WTC11 (cell line): Measurements from ENCODE around the gene TMEM54. TPM values are rescaled to one million over a fixed set of nuclear protein-coding genes. Genes with fewer than 3 reads are reported as not detected.

ENCODE experiments used
- ATAC-seq: fragments of 200-7000 bp; cut with Tn5 transposase; 2 replicates; pipeline ENCODE4 v1.10.0; 2021; ENCODE audit warnings: mild to moderate bottlenecking, moderate library complexity
- CTCF ChIA-PET: fragments of 300-600 bp; sonication (Branson Sonifier 250); formaldehyde crosslinking; loops from one replicate; lab custom pipeline; 2021; ENCODE audit warnings: antibody characterized with exemption; lab: Charles Lee
- POLR2A ChIA-PET: fragments of 350-600 bp; sonication (Branson Sonifier 250); formaldehyde crosslinking; loops from one replicate; lab custom pipeline; 2021; ENCODE audit warnings: antibody characterized with exemption; lab: Charles Lee
- DNase-seq: peaks from one replicate; pipeline ENCODE4 v3.0.0; 2021; ENCODE audit warnings: low spot score
- H3K27ac Mint-ChIP-seq: 2 replicates; pipeline ENCODE4 v1.8.0; 2021; ENCODE audit warnings: mixed read lengths
- H3K27me3 Mint-ChIP-seq: 2 replicates; pipeline ENCODE4 v1.8.0; 2021; ENCODE audit warnings: low read depth, mild to moderate bottlenecking, moderate library complexity, mixed read lengths
- H3K36me3 Mint-ChIP-seq: 2 replicates; pipeline ENCODE4 v1.8.0; 2021; ENCODE audit warnings: mixed read lengths
- H3K4me1 Mint-ChIP-seq: 2 replicates; pipeline ENCODE4 v1.8.0; 2022; ENCODE audit warnings: mixed read lengths
- H3K4me3 Mint-ChIP-seq: 2 replicates; pipeline ENCODE4 v1.8.0; 2021; ENCODE audit warnings: mild to moderate bottlenecking, moderate library complexity, mixed read lengths
- H3K9me3 Mint-ChIP-seq: 2 replicates; pipeline ENCODE4 v1.8.0; 2021; ENCODE audit warnings: mixed read lengths
- CREM ChIP-seq: sonication (generic); formaldehyde crosslinking; IDR thresholded peaks from 2 replicates; pipeline ENCODE4 v1.8.1; 2022; ENCODE audit warnings: mild to moderate bottlenecking, missing genetic modification reagents, moderate library complexity
- E2F5 ChIP-seq: sonication (generic); formaldehyde crosslinking; IDR thresholded peaks from 2 replicates; pipeline ENCODE4 v1.8.1; 2022; ENCODE audit warnings: mild to moderate bottlenecking, moderate library complexity, missing genetic modification reagents
- EMX1 ChIP-seq: fragments of 250-450 bp; sonication (Bioruptor Pico); IDR thresholded peaks from 2 replicates; pipeline ENCODE4 v1.8.0; 2021; ENCODE audit warnings: mild to moderate bottlenecking
- GRHL2 ChIP-seq: fragments of 250-450 bp; sonication (Bioruptor Pico); IDR thresholded peaks from 2 replicates; pipeline ENCODE4 v1.8.0; 2022; ENCODE audit warnings: mild to moderate bottlenecking, moderate library complexity; ENCODE audit not compliant: insufficient replicate concordance, severe bottlenecking
- MXD4 ChIP-seq: fragments of 250-450 bp; sonication (Bioruptor Pico); IDR thresholded peaks from 2 replicates; pipeline ENCODE4 v1.8.0; 2021; ENCODE audit warnings: mild to moderate bottlenecking, moderate library complexity, borderline replicate concordance
- NR3C1 ChIP-seq: sonication (generic); formaldehyde crosslinking; conservative IDR thresholded peaks from 2 replicates; pipeline ENCODE4 v1.8.1; 2023; ENCODE audit warnings: low read depth, mild to moderate bottlenecking, missing genetic modification reagents
- PRDM15 ChIP-seq: sonication (generic); formaldehyde crosslinking; IDR thresholded peaks from 2 replicates; pipeline ENCODE4 v1.8.0; 2022; ENCODE audit warnings: missing genetic modification reagents
- RELA ChIP-seq: sonication (generic); formaldehyde crosslinking; IDR thresholded peaks from 2 replicates; pipeline ENCODE4 v1.8.1; 2022; ENCODE audit warnings: missing genetic modification reagents, mild to moderate bottlenecking, borderline replicate concordance
- RORB ChIP-seq: fragments of 250-450 bp; sonication (Bioruptor Pico); IDR thresholded peaks from 2 replicates; pipeline ENCODE4 v1.9.0; 2021; ENCODE audit warnings: mild to moderate bottlenecking
- SMAD4 ChIP-seq: sonication (generic); formaldehyde crosslinking; IDR thresholded peaks from 2 replicates; pipeline ENCODE4 v1.8.0; 2022; ENCODE audit warnings: mild to moderate bottlenecking, missing genetic modification reagents
- SP1 ChIP-seq: sonication (generic); formaldehyde crosslinking; conservative IDR thresholded peaks from 2 replicates; pipeline ENCODE4 v1.8.1; 2022; ENCODE audit warnings: missing genetic modification reagents
- TEAD4 ChIP-seq: sonication (generic); formaldehyde crosslinking; IDR thresholded peaks from 2 replicates; pipeline ENCODE4 v1.8.0; 2022; ENCODE audit warnings: mild to moderate bottlenecking, missing genetic modification reagents
- ZBTB43 ChIP-seq: sonication (generic); formaldehyde crosslinking; IDR thresholded peaks from 2 replicates; pipeline ENCODE4 v1.8.1; 2023; ENCODE audit warnings: mild to moderate bottlenecking, missing genetic modification reagents
- ZNF232 ChIP-seq: sonication (generic); formaldehyde crosslinking; IDR thresholded peaks from 2 replicates; pipeline ENCODE4 v1.8.0; 2022; ENCODE audit warnings: mild to moderate bottlenecking, missing genetic modification reagents
- ZNF263 ChIP-seq: sonication (generic); formaldehyde crosslinking; IDR thresholded peaks from 2 replicates; pipeline ENCODE4 v1.8.1; 2022; ENCODE audit warnings: low read depth, mild to moderate bottlenecking, moderate library complexity, missing genetic modification reagents
- ZNF281 ChIP-seq: sonication (generic); formaldehyde crosslinking; IDR thresholded peaks from 2 replicates; pipeline ENCODE4 v1.8.0; 2023; ENCODE audit warnings: mild to moderate bottlenecking, missing genetic modification reagents
- ZNF671 ChIP-seq: fragments of 250-450 bp; sonication (Bioruptor Pico); IDR thresholded peaks from 2 replicates; pipeline ENCODE4 v1.8.0; 2021; ENCODE audit warnings: mild to moderate bottlenecking
- total RNA-seq: library from RNA; stranded (reverse); gene quantifications from 3 replicates; pipeline ENCODE4 v1.2.3, GENCODE V29; 2021
- TF ChIP-seq, protein P1 (sequence below): sonication (generic); formaldehyde crosslinking; IDR thresholded peaks from 2 replicates; pipeline ENCODE4 v1.8.0; 2022; ENCODE audit warnings: mild to moderate bottlenecking, missing genetic modification reagents
- TF ChIP-seq, protein P2 (sequence below): sonication (generic); formaldehyde crosslinking; IDR thresholded peaks from 2 replicates; pipeline ENCODE4 v1.8.1; 2023; ENCODE audit warnings: mild to moderate bottlenecking, missing genetic modification reagents, moderate library complexity
- TF ChIP-seq, protein P3 (sequence below): sonication (generic); formaldehyde crosslinking; IDR thresholded peaks from 2 replicates; pipeline ENCODE4 v1.8.0; 2022; ENCODE audit warnings: mild to moderate bottlenecking, missing genetic modification reagents
- TF ChIP-seq, protein P4 (sequence below): fragments of 250-450 bp; sonication (Bioruptor Pico); IDR thresholded peaks from 2 replicates; pipeline ENCODE4 v1.9.0; 2021; ENCODE audit warnings: mild to moderate bottlenecking
- TF ChIP-seq, protein P5 (sequence below): fragments of 250-450 bp; sonication (Bioruptor Pico); conservative IDR thresholded peaks from 2 replicates; pipeline ENCODE4 v1.9.0; 2021; ENCODE audit warnings: mild to moderate bottlenecking

The TMEM54 gene
- total RNA-seq, 1 experiment from 2014 or later, result 20.7 TPM

DNA sequence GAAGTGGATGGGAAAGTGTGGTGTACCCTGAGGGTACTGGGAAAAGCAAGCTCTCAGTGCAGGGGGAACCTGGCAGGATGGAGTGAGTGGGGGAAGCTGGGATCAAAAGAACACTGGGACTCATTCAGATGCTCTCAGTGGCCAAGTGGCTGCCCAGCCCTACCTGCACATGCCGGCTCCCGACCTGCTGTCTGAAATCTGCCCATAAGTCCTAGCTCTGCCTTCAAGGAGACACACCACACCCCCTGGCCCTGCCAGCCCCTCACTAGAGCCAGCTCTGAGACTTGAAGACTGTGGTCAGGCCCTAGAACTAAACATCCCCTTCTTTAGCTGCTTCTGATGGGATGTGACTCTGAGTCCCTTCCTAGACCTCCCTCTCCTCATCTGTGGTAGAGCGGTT is 2.2 kb downstream of the TMEM54 start:
- H3K4me1 Mint-ChIP-seq, result peaks cover 12% of the 10 kb centered on the region
- TF ChIP-seq, protein P1, sequence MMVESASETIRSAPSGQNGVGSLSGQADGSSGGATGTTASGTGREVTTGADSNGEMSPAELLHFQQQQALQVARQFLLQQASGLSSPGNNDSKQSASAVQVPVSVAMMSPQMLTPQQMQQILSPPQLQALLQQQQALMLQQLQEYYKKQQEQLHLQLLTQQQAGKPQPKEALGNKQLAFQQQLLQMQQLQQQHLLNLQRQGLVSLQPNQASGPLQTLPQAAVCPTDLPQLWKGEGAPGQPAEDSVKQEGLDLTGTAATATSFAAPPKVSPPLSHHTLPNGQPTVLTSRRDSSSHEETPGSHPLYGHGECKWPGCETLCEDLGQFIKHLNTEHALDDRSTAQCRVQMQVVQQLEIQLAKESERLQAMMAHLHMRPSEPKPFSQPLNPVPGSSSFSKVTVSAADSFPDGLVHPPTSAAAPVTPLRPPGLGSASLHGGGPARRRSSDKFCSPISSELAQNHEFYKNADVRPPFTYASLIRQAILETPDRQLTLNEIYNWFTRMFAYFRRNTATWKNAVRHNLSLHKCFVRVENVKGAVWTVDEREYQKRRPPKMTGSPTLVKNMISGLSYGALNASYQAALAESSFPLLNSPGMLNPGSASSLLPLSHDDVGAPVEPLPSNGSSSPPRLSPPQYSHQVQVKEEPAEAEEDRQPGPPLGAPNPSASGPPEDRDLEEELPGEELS (CRISPR knock-in tag), result no peak
- TF ChIP-seq, protein P2, sequence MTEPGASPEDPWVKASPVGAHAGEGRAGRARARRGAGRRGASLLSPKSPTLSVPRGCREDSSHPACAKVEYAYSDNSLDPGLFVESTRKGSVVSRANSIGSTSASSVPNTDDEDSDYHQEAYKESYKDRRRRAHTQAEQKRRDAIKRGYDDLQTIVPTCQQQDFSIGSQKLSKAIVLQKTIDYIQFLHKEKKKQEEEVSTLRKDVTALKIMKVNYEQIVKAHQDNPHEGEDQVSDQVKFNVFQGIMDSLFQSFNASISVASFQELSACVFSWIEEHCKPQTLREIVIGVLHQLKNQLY (CRISPR knock-in tag), result no peak
- TF ChIP-seq ZNF232, result no peak
- TF ChIP-seq TEAD4 (CRISPR knock-in tag), result no peak
- TF ChIP-seq ZNF263 (CRISPR knock-in tag), result no peak
- no peak for TF ChIP-seq EMX1
- no peak for TF ChIP-seq ZBTB43 (CRISPR knock-in tag)
- TF ChIP-seq, protein P3, sequence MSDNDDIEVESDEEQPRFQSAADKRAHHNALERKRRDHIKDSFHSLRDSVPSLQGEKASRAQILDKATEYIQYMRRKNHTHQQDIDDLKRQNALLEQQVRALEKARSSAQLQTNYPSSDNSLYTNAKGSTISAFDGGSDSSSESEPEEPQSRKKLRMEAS (CRISPR knock-in tag), result no peak
- TF ChIP-seq, protein P4, sequence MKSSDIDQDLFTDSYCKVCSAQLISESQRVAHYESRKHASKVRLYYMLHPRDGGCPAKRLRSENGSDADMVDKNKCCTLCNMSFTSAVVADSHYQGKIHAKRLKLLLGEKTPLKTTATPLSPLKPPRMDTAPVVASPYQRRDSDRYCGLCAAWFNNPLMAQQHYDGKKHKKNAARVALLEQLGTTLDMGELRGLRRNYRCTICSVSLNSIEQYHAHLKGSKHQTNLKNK (CRISPR knock-in tag), result no peak
- TF ChIP-seq MXD4 (CRISPR knock-in tag), result no peak
- TF ChIP-seq PRDM15 (CRISPR knock-in tag), result no peak
- no peak for TF ChIP-seq SP1 (CRISPR knock-in tag)
- no peak overlapping the region for H3K27ac Mint-ChIP-seq
- no peak overlapping the region for H3K4me3 Mint-ChIP-seq
- no peak for ATAC-seq
- DNase-seq, result no peak
- no peaks in the 10 kb centered on the region for H3K36me3 Mint-ChIP-seq
- peaks cover 60% of the 10 kb centered on the region for H3K27me3 Mint-ChIP-seq
- no peaks in the 10 kb centered on the region for H3K9me3 Mint-ChIP-seq
- CTCF ChIA-PET, result interaction anchor here (1.1 to 4.4 kb wide), 3 partner anchors 12 to 188 kb away, joined by 3 to 14 read pairs (median 6); no protein-coding TSS in a partner anchor
- POLR2A ChIA-PET, result no interaction called here

DNA sequence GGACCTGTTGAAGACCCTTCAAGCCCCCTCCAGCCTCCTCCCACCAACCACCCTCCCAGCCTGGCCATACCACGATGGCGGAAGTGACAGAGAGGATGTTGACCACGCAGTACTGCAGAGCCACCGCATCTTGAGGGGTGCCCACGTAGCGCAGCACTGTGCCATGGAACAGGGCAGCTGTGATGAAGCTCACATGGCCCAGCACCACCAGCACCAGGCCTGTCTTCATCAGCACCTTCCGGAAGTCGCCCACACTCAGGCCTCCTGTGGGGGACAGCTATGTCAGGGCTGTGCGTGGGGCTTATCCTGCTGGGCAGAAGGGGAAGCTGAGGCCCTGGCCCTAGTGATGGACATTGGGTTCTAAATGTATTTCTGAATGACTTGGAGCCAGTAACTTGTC is 3.1 kb downstream of the TMEM54 start:
- no peak overlapping the region for H3K4me3 Mint-ChIP-seq
- H3K36me3 Mint-ChIP-seq, result no peaks in the 10 kb centered on the region
- no peak overlapping the region for H3K27ac Mint-ChIP-seq
- ATAC-seq (no peak), DNase-seq (no peak)
- H3K27me3 Mint-ChIP-seq, result peaks cover 53% of the 10 kb centered on the region
- POLR2A ChIA-PET, result interaction anchor here (0.5 kb wide), 1 partner anchor 102 kb away, joined by 3 read pairs; no protein-coding TSS in a partner anchor
- H3K9me3 Mint-ChIP-seq, result no peaks in the 10 kb centered on the region
- CTCF ChIA-PET, result interaction anchor here (1.1 to 4.4 kb wide), 3 partner anchors 11 to 189 kb away, joined by 3 to 14 read pairs (median 6); no protein-coding TSS in a partner anchor
- H3K4me1 Mint-ChIP-seq, result peaks cover 14% of the 10 kb centered on the region
- TF ChIP-seq CREM (CRISPR knock-in tag) (no peak), RORB (CRISPR knock-in tag) (no peak), E2F5 (CRISPR knock-in tag) (no peak), RELA (no peak), GRHL2 (CRISPR knock-in tag) (no peak), SMAD4 (CRISPR knock-in tag) (no peak), ZNF671 (CRISPR knock-in tag) (no peak), ZNF281 (CRISPR knock-in tag) (no peak), NR3C1 (CRISPR knock-in tag) (no peak)
- TF ChIP-seq, protein P5, sequence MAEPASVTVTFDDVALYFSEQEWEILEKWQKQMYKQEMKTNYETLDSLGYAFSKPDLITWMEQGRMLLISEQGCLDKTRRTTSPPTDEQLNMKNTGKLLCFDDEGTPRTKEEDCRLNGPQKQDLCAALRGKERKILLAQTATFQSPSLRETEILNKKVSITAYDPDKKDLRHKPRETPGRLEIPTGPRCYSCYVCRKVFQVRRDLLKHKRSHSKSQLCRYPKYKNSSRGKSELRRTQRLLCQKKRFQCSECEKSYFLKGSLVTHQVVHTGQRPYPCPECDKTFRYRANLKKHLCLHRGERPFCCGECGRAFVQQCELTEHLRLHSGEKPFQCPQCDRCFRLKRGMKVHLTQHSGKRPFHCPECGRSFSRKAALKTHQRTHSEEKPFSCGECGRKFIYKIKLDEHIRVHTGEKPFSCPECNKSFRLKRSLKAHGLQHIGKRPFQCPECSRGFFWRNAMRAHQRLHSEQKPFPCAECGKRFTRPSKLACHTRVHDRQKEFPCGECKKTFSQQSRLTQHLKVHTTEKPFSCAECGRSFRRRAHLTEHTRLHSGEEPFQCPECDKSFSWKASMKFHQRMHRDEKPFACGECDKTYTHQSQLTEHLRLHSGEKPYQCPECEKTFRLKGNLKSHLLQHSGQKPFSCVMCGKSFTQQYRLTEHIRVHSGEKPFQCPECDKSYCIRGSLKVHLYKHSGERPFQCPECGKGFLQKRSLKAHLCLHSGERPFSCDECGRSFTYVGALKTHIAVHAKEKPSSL, result no peak
